GM18502 (cell line): ENCODE results near the gene KCNIP1.

Experiments
- ATAC-seq: cut with Tn5 transposase; IDR thresholded peaks from one replicate; pipeline ENCODE4 v1.9.1; 2021; ENCODE audit warnings: mild to moderate bottlenecking; ENCODE audit not compliant: unreplicated experiment, poor library complexity

KCNIP1 gene

GRCh38 chr5:170636801-170637477 lies 133.1 kb downstream of the KCNIP1 start:
- no peak for ATAC-seq

GRCh38 chr5:170638051-170638450 lies 134.2 kb downstream of the KCNIP1 start:
- no peak for ATAC-seq

DNA sequence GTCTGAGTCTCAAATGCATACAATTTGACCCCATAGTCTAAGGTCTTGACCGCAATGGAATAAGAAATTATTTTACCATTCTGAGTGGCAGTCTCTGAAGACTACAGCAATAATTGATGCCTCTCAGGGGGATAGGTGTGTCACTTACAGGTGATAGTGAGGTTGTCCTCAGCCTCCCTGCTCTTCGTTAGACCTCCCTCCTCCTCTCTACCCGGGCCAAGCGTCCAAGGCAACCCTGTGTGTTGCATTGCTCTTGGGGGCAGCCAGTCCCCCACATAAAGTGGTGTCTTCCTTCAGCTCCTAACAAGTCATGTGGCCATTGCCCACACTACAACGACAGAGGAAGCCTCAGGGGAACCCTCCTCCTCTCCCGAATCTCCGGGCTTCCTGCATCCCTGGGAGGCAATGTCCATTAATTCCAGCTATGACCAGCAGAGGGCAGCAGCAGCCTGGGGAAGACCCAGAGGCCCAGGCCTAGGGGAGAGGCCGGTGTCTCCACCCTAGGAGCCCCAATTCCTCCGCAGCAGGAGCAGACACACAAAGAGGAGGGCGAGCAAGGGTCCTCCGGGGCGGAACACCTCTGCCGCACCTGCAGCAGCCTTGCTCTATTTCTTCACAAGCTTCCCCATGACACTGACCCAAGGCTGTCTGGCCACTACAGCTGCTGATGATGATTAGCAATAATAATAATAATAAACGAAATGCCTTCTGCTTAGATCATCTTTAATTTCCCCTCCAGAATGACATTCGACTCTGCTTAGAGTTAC lies 134.8 kb downstream of the KCNIP1 start:
- ATAC-seq = no peak

DNA sequence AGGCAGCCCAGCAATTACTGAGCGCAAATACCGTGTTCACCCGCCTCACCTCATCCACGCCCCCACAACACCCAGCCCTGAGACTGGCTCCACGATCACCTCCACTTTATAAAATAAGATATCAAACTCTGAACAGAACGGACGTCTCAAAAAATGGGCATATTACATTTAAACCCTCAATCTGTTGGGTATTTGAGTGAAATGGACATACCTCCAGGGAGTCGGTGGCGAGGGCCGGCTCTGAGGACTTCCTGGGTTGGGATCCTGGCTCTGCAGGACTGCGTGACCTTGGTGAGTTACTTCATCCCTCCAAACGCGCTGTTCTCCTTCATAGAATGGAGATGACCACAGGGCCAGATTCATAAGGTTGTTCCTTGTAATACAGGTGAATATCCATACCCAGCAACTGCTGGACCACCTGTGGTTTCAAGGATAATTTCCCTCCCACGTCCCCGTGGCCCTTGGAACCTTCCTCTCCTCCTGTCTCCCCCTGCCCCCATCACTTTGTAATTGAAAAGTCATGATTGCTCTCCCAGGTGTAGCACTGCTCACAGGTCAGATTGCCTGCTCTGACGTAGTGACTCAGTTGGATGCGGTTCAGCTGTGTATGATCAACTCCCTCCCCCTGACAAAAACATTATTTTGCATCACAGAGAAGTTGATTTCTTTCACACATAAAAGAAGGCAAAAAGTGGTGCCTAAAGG lies 135.6 kb downstream of the KCNIP1 start:
- no peak for ATAC-seq

DNA sequence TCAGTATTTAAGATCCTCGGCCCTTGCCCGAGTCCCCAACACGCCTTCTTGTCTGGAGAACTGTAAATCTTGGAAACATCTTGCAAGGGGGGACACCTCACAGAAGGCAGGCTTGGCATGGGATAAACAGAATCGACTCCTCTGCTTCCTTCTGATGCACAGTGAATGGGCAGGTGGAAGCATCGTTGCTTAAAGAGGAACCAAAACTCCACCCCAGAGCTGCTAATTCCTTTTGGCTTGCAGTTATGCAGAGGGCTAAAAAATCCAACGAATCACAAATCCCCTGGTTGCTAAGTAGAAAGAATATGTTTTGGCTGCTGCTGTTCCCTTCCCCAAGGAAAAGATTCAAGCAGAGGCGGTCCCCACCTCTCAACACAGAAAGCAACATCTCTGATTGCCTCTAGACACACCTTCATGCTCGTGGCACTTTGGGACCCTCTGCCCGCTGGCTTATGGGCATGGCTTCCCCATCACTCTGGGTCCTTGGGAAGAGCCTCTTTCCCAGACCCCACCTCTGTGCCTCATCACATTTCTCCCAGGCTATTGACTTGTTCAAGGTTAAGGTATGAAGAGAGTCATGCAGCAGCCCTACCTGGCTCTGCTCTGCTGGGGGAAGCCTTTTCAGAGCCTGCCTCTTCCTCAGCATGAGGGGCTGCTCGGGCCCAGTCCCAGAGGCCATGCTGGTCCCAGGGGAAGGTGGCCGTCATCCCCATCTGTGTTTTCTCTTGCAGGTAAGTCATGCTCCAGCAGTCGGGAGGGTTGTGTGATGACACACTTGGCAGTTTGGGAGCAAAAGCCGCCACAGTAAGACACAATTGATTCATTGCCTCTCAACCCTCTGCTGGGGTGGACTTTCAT lies 137.1 kb downstream of the KCNIP1 start:
- ATAC-seq = no peak

DNA sequence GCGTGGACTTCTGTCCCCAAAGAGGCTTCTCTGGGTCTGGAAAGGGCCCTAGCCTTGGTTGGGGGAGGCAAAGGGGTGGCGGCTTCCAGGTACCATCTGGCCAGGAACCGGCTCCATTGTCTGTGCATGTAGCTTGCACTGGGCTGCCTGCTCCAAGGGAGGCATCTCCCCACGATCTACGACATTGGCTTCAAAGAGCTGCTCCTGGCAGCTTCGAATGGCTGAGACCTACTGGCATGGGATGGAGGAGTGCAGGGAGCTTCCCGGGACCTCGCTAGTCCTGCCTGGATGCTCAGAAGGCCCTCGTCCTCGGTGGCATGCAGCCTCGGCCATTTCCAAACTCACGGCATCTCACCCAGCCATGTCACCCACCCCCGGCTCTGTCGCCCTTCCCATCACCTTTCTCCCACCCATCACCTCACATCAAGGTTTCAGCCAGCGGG lies 137.8 kb downstream of the KCNIP1 start:
- ATAC-seq = no peak

GRCh38 chr5:170642066-170642735 lies 138.4 kb downstream of the KCNIP1 start:
- ATAC-seq = no peak

- no peak for ATAC-seq
Observed at GRCh38 chr5:170642776-170643436, 139.1 kb downstream of the KCNIP1 start.

DNA sequence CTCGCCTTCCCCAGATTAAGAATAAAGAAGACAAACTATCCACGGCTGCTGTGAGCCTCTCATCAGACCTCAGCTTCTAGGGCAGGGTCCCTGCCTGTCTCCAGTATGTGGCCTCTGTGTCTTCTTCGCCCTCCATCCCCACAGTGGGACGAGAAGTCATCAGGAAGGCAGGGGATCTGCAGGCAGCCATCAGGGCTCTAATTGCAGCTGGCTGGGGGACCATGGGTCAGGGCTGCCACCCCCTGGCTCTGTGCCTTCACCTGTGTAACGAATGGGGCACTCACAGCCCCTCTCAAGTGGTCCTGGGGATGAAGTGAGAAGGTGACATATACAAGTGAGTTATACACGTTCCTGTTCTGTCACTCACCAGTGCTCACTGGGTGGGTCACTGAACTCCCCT lies 139.8 kb downstream of the KCNIP1 start:
- no peak for ATAC-seq

DNA sequence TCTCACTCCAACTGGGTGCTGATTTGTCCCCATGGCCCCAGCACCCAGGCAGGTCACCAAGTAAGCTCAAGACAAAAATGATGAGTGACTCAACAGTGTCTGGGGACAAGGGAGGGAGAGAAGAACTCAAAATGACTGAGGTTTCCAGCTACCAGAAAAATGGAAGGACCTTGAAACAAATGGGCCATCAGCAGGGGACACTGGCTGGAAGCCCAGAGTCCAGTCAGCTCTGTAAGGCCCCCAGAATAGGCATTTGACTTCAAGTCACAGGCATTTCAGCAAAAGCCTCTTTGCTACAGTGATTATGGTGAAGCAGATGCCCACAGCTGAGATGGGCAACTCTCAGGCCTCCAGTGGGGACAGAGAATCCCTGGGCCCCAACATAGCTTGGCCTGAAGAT lies 140.7 kb downstream of the KCNIP1 start:
- no peak for ATAC-seq

DNA sequence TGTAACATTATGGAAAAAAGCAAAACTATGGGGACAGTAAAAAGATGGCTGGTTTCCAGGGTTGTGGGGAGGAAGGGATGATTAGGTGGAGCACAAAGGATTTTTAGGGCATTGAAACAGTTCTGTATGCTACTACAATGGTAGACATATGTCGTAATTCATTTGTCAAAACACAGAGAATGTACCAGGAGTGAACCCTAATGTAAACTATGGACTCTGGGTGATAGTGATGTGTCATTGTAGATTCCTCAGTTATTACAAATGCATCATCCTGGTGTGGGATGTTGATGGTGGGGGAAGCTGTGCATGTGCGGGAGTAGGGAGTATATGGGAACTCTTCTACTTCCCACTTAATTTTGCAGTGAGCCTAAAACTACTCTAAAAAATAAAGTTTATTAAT lies 144.7 kb downstream of the KCNIP1 start:
- ATAC-seq = no peak

GRCh38 chr5:170650850-170651249 lies 147.0 kb downstream of the KCNIP1 start:
- ATAC-seq = no peak

DNA sequence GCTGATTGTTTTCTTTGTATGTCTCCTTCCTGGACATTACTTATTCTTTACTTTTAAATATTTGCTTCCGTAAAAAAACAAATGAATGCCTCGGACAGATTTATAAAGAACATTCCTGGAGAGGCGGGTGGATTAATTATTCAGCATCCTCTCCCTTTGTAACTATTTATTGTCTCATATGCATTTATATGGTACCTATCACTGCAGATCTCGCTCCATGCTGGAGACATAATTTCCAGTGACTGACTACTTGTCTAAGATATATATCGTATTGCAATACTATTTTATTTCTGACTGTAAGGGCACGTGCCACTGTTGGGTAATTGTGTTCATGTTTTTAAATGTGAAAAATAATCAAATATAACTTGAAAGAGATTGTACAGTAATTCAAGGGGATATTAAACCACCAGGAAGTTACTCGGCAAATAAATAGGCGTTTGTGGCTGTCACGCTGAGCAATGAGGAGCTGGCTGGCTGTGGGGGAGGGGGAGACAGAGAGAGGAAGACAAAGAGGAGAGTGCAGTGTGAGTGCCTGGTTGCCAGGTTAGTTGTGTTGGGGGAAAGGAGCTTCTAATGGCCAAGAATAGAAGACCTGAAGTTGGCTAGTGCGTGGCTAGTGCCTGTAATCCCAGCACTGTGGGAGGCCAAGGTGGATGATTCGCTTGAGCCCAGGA lies 147.9 kb downstream of the KCNIP1 start:
- no peak for ATAC-seq

DNA sequence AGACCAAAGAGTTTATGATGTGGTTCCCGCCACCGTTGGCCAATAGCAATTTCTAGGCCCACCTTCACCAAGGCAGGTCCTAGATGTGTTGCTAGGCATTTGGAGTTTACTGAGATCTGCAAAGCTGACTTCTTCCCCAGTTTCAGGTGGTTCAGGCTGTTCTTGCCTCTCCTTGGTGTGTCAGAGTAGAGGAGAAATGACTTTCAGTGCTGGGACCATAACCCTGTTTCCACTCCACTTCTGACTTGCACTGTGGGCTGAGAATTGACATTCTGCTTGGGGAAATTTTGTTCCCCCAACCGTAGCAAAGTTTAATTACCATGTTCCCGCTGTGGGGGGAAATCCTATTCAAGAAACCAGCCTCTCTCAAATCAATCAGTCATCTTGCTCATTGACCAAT lies 151.7 kb downstream of the KCNIP1 start:
- ATAC-seq = no peak

GRCh38 chr5:170655920-170656319 lies 152.1 kb downstream of the KCNIP1 start:
- ATAC-seq = no peak

DNA sequence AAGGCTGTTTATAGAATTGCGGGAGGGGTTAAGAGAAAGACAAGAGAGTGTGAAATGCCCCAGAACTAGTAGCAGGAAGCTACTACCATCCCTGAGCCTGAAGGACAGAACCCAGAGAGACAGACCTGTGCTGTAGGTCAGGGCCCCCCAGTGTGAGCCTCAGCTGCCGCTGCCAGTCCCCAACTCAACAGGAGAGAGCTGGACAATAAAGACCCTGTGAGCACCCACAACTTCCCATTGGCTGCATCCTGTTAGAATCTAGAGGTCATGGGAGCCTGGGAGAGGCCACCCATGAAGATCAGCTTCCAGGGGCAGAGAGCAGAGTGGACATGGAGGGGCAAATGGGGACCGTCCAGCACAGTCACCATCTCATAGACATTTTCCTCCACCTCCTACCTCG lies 152.5 kb downstream of the KCNIP1 start:
- ATAC-seq = no peak

DNA sequence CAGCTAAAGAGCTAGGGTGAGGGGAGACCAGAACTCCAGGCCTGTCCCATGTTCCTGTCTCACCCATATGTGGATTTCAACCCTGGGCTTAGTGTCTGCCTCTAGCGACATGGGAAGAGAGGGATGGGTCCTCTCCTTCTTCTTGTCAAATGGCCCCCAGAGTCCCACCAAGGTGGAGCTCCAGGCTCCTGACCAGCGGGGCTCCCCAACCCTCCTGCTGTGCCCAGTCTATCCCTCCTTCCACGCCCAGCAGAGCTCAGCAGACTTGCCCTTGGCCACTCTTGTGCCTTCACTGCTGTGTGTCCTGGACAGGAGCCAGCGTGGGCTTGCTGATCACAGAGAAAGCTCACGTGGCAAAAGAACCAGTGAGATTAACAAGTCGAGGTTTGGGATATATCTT lies 156.7 kb downstream of the KCNIP1 start:
- no peak for ATAC-seq

DNA sequence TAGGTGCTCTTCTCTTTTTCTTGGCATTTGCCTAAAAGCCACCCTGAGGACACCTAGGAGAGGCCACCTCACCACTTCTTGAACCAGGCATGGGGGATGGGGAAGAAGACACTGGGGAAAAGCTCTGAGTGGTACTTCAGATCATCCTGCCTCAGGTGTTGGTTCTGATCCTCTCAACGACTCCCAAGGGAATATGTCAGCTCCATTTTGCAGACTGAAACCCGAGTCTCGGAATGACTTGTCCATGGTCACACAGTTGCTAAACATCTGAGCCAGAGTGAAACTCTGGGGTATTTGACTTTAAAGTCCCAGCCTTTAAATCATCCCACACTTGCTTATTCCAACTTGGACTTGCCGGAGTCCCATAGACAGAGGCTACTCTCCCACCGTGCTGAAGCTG lies 159.1 kb downstream of the KCNIP1 start:
- no peak for ATAC-seq

- ATAC-seq = no peak
Observed at GRCh38 chr5:170678811-170679210, 175.0 kb downstream of the KCNIP1 start.
